Measurements from ENCODE around the gene PRKCQ. TPM values are rescaled to one million over a fixed set of nuclear protein-coding genes. Genes with fewer than 3 reads are reported as not detected.

PRKCQ gene
- total RNA-seq, 1 experiment from 2014 or later: 12.1 TPM

DNA sequence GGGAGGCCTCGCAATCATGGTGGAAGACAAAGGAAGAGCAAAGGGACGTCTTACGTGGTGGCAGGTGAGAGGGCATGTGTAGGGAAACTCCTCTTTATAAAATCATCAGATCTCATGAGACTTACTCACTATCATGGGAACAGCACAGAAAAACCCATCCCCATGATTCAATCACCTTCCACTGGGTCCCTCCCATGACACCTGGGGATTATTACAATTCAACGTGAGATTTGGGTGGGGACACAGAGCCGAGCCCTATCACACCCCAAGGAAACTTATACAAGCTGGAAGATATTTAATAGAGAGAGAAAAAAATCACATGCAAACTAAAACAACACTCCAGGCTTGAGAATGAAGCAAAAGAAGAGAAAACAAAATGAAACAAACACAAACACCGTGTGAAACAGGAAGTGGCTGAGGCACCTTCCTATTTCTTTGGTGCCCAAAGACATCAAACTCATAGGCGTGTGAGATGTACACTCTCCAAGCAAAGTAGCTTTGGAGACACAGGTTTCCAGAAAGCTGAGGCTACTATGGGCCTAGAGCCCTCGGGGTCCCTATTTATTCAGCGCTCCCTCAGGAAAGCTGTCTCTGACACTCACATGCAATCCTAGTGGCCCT, 97.2 kb downstream of the PRKCQ start:
- Mint-ChIP-seq H3K27ac (no peak overlapping the region), H3K4me1 (no peaks in the 10 kb centered on the region), H3K36me3 (ENCODE audit: insufficient read depth in 1 of 3, low read depth in 3 of 3) (peaks cover 18 to 48% (median 36%) of the 10 kb centered on the region in 3 experiments), H3K9me3 (no peaks in the 10 kb centered on the region), H3K27me3 (ENCODE audit: low read depth) (no peaks in the 10 kb centered on the region), H3K4me3 (no peak overlapping the region)
- no peaks in the 10 kb centered on the region for H3K79me1 ChIP-seq (ENCODE audit: insufficient read depth, low read depth, low read length, poor library complexity, severe bottlenecking)
- H3K4ac ChIP-seq (ENCODE audit: low read depth, low read length): no peak overlapping the region
- DNase-seq: no peak
- no peak overlapping the region for H2AFZ ChIP-seq (ENCODE audit: low read length)
- no peak overlapping the region for H3K18ac ChIP-seq (ENCODE audit: insufficient read length, low read depth, low read length)
- no peak overlapping the region for H3K23ac ChIP-seq (ENCODE audit: insufficient read length, low read depth, low read length)
- no peaks in the 10 kb centered on the region for H3K27me3 ChIP-seq (ENCODE audit: insufficient read depth, low read length)
- H3K79me2 ChIP-seq (ENCODE audit: insufficient read depth, low read length): no peaks in the 10 kb centered on the region
- H3K56ac ChIP-seq (ENCODE audit: insufficient read length, low read depth, low read length): no peak overlapping the region
- H4K20me1 ChIP-seq (ENCODE audit: control insufficient read depth, insufficient read depth, insufficient read length): no peaks in the 10 kb centered on the region
- H2BK5ac ChIP-seq (ENCODE audit: insufficient read length, low read length): no peak overlapping the region
- H2BK120ac ChIP-seq (ENCODE audit: low read depth, low read length, poor library complexity, severe bottlenecking): no peak overlapping the region
- no peak overlapping the region for H4K91ac ChIP-seq (ENCODE audit: insufficient read length, low read depth, low read length)
- H2AK5ac ChIP-seq (ENCODE audit: insufficient read length, low read length): no peak overlapping the region
- H3K9ac ChIP-seq (ENCODE audit: extremely low read depth, insufficient read length, low read length): no peak overlapping the region
- H2BK15ac ChIP-seq (ENCODE audit: low read depth, low read length): no peak overlapping the region
- no peak overlapping the region for H3T11ph ChIP-seq (ENCODE audit: low read length)
- H2BK12ac ChIP-seq (ENCODE audit: insufficient read length, low read depth, low read length): no peak overlapping the region
- H3K27ac ChIP-seq (ENCODE audit: insufficient read length, low read depth, low read length): no peak overlapping the region
- no peak overlapping the region for H4K5ac ChIP-seq (ENCODE audit: insufficient read length, low read depth, low read length)
- TF ChIP-seq, protein P1, sequence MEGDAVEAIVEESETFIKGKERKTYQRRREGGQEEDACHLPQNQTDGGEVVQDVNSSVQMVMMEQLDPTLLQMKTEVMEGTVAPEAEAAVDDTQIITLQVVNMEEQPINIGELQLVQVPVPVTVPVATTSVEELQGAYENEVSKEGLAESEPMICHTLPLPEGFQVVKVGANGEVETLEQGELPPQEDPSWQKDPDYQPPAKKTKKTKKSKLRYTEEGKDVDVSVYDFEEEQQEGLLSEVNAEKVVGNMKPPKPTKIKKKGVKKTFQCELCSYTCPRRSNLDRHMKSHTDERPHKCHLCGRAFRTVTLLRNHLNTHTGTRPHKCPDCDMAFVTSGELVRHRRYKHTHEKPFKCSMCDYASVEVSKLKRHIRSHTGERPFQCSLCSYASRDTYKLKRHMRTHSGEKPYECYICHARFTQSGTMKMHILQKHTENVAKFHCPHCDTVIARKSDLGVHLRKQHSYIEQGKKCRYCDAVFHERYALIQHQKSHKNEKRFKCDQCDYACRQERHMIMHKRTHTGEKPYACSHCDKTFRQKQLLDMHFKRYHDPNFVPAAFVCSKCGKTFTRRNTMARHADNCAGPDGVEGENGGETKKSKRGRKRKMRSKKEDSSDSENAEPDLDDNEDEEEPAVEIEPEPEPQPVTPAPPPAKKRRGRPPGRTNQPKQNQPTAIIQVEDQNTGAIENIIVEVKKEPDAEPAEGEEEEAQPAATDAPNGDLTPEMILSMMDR (conservative IDR thresholded peaks at IDR 0.05): no peak
- no CpG with 5 or more reads among the region's 9 CpGs for WGBS (ENCODE audit: extremely low coverage, insufficient read length, low lambda C conversion rate)
- H3K4me2 ChIP-seq (ENCODE audit: insufficient read depth, insufficient read length, low read length): no peak overlapping the region
- H3K23me2 ChIP-seq (ENCODE audit: insufficient read length, low read depth, low read length, poor library complexity, severe bottlenecking): no peaks in the 10 kb centered on the region
- H3K9me3 ChIP-seq (ENCODE audit: control insufficient read depth, low read depth, low read length): no peaks in the 10 kb centered on the region
- no peak overlapping the region for H2BK20ac ChIP-seq (ENCODE audit: low read depth, low read length, poor library complexity, severe bottlenecking)
- H4K8ac ChIP-seq (replicated peaks; ENCODE audit: insufficient read length, low read depth, low read length): no peak overlapping the region
- no peak overlapping the region for H3K14ac ChIP-seq (ENCODE audit: insufficient read depth, low read length)
- H3K4me1 ChIP-seq (ENCODE audit: insufficient read depth, low read length): no peaks in the 10 kb centered on the region
